Measurements from ENCODE around the gene KRTAP9-2.

- TF ChIP-seq CTCF (IDR thresholded peaks at IDR 0.05) (no peak), POLR2A (IDR thresholded peaks at IDR 0.05) (no peak)
These were observed 24.8 kb downstream of the KRTAP9-2 start for GRCh38 chr17:41251261-41251660.

All from body of pancreas (tissue), 4 donors.